ENCODE data around the gene CNRIP1.

The CNRIP1 gene

DNA sequence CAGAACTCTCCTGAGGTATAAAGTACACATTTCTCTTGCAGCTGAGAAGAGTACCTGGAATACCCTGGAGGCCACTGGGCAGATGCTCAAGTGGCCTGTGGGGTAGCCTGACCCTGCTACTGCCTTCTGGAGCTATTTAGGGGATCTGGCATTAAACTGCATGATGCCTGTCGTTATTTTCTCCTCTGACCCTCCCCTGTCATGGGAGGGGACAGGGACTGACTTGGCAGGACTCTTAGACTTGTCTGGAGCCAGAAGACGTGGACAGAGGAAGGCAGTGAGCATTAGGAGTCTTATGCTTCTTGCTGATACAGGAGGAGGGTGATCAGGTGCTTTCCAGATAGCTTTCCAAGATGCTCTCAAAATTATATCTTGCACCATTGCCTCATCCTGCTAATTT lies 24.8 kb downstream of the CNRIP1 start:
- Histone ChIP-seq H3K4me1 (ENCODE audit: control insufficient read depth, insufficient read depth, low read length, poor library complexity, severe bottlenecking) (no peaks in the 10 kb centered on the region), H3K9me3 (ENCODE audit: control insufficient read depth, low read length) (no peaks in the 10 kb centered on the region), H3K27me3 (replicated peaks; ENCODE audit: control insufficient read depth, insufficient read depth, low read length, poor library complexity, severe bottlenecking) (no peaks in the 10 kb centered on the region), H3K36me3 (ENCODE audit: control insufficient read depth, insufficient read depth, low read length) (no peaks in the 10 kb centered on the region), H3K27ac (ENCODE audit: insufficient read depth, low read length, poor library complexity, severe bottlenecking) (no peak overlapping the region), H3K4me3 (ENCODE audit: insufficient read depth, low read depth, low read length, poor library complexity, severe bottlenecking) (no peak overlapping the region)
- DNase-seq, result no peak

DNA sequence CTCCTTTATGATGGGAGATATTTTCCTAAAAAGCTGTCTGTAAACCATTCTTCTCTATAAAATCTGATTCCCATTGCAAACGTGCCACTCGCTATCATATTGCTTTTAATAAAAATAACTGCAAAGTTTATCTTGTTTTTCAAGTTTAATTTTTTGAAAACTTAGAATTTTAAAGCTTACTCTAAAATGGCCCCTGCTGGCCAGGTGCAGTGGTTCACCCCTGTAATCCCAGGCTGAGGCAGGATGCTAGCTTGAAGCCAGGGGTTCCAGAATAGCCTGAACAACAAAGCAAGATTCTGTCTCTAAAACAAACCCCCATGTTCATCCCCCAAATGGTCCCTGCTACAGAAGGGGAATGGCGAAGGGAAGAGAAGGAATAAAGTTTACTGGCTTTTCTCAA lies 25.6 kb downstream of the CNRIP1 start:
- Histone ChIP-seq H3K27me3 (replicated peaks; ENCODE audit: control insufficient read depth, insufficient read depth, low read length, poor library complexity, severe bottlenecking) (no peaks in the 10 kb centered on the region), H3K9me3 (ENCODE audit: control insufficient read depth, low read length) (no peaks in the 10 kb centered on the region), H3K27ac (ENCODE audit: insufficient read depth, low read length, poor library complexity, severe bottlenecking) (no peak overlapping the region), H3K36me3 (ENCODE audit: control insufficient read depth, insufficient read depth, low read length) (no peaks in the 10 kb centered on the region), H3K4me1 (ENCODE audit: control insufficient read depth, insufficient read depth, low read length, poor library complexity, severe bottlenecking) (no peaks in the 10 kb centered on the region), H3K4me3 (ENCODE audit: insufficient read depth, low read depth, low read length, poor library complexity, severe bottlenecking) (no peak overlapping the region)
- no peak for DNase-seq

DNA sequence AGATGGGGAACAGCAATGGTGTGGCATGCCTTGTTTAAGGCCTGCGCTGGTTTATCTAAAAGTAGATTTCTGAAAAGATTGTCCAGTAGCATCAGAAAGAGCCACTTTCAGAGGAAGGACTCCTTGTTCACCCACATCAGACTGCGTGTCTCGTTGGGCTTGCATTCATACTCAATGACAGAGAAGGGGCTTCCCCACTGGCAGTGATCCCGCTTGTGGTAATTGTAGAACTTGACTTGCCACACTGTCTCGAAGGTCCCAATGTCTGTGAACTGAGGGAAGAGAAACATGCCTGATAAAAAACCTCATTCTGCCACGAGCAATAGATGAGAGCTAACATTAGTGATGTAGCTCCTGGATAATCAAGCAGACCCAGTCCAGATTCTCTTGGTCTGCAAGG lies 26.0 kb downstream of the CNRIP1 start:
- no peaks in the 10 kb centered on the region for H3K4me1 ChIP-seq (ENCODE audit: control insufficient read depth, insufficient read depth, low read length, poor library complexity, severe bottlenecking)
- H3K9me3 ChIP-seq (ENCODE audit: control insufficient read depth, low read length), result no peaks in the 10 kb centered on the region
- no peaks in the 10 kb centered on the region for H3K36me3 ChIP-seq (ENCODE audit: control insufficient read depth, insufficient read depth, low read length)
- H3K27me3 ChIP-seq (replicated peaks; ENCODE audit: control insufficient read depth, insufficient read depth, low read length, poor library complexity, severe bottlenecking), result no peaks in the 10 kb centered on the region
- H3K4me3 ChIP-seq (ENCODE audit: insufficient read depth, low read depth, low read length, poor library complexity, severe bottlenecking), result no peak overlapping the region
- no peak overlapping the region for H3K27ac ChIP-seq (ENCODE audit: insufficient read depth, low read length, poor library complexity, severe bottlenecking)
- DNase-seq, result no peak

DNA sequence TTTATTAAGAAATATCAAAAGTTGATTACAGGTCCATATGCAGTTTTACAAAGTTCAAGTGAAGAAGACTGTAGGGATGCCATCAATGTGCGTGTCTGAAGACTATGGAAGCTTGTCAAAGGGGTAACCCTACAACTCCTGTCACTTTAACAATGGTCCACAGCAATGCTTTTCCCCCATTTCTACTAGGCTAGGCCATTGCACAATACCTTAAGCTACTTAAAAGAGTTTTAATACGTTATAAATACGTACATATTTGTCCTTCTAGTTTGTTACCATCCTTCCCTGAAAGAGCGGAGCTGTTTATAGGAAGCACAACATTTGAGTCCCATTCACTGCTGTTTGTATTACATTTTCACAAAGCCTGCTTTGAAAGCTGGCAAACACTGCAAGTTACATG lies 26.7 kb downstream of the CNRIP1 start:
- H3K27ac ChIP-seq (ENCODE audit: insufficient read depth, low read length, poor library complexity, severe bottlenecking), result no peak overlapping the region
- no peaks in the 10 kb centered on the region for H3K4me1 ChIP-seq (ENCODE audit: control insufficient read depth, insufficient read depth, low read length, poor library complexity, severe bottlenecking)
- H3K4me3 ChIP-seq (ENCODE audit: insufficient read depth, low read depth, low read length, poor library complexity, severe bottlenecking), result no peak overlapping the region
- no peaks in the 10 kb centered on the region for H3K27me3 ChIP-seq (replicated peaks; ENCODE audit: control insufficient read depth, insufficient read depth, low read length, poor library complexity, severe bottlenecking)
- H3K36me3 ChIP-seq (ENCODE audit: control insufficient read depth, insufficient read depth, low read length), result no peaks in the 10 kb centered on the region
- no peak for DNase-seq
- H3K9me3 ChIP-seq (ENCODE audit: control insufficient read depth, low read length), result no peaks in the 10 kb centered on the region

DNA sequence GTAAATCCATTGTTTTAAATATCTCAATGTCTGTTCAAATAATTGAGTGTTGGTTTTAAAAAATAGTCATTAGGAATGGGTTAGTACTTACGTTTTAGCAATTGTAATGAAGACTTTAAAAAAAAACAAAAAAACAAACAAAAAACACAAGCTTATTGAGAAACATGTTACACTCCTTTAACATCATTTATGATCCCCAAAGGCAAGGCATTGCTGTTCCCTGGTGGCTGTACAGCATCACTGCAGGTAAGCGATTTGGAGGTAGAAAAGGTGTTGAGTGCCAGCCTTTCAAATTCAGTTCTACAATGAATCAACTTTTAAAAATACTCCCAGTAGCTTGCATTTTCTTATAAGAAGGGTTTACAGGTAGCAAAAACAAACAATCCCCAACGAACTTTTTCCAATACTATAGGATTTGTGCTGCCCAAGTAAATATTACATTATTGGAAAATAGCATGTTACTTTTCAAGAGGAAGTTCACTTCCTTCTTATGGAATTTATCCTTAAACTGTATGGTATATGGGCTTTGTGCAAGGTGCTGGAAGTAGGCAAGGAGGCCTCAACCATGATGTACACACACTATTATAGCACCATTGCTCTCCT lies 27.5 kb downstream of the CNRIP1 start:
- Histone ChIP-seq H3K4me3 (ENCODE audit: insufficient read depth, low read depth, low read length, poor library complexity, severe bottlenecking) (no peak overlapping the region), H3K27ac (ENCODE audit: insufficient read depth, low read length, poor library complexity, severe bottlenecking) (no peak overlapping the region), H3K36me3 (ENCODE audit: control insufficient read depth, insufficient read depth, low read length) (no peaks in the 10 kb centered on the region), H3K27me3 (replicated peaks; ENCODE audit: control insufficient read depth, insufficient read depth, low read length, poor library complexity, severe bottlenecking) (no peaks in the 10 kb centered on the region), H3K4me1 (ENCODE audit: control insufficient read depth, insufficient read depth, low read length, poor library complexity, severe bottlenecking) (no peaks in the 10 kb centered on the region), H3K9me3 (ENCODE audit: control insufficient read depth, low read length) (no peaks in the 10 kb centered on the region)
- DNase-seq, result no peak

DNA sequence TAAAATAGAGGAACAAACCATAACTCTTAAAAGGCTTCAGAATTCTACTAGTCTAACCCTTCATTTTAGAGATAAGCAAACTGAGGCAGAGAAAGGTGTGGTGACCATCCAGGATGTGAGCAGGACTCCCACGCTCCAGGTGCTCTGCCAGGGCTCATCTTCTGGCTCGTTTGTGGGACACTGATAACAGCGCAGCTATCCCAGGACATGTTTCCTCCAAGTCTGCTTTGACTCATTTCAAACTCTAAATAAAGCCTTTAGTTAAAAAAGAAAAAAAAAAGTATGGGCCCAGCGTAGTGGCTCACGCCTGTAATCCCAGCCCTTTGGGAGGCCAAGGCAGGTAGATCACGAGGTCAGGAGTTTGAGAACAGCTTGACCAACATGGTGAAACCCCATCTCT lies 28.4 kb downstream of the CNRIP1 start:
- Histone ChIP-seq H3K9me3 (ENCODE audit: control insufficient read depth, low read length) (no peaks in the 10 kb centered on the region), H3K27me3 (replicated peaks; ENCODE audit: control insufficient read depth, insufficient read depth, low read length, poor library complexity, severe bottlenecking) (no peaks in the 10 kb centered on the region), H3K4me1 (ENCODE audit: control insufficient read depth, insufficient read depth, low read length, poor library complexity, severe bottlenecking) (no peaks in the 10 kb centered on the region), H3K36me3 (ENCODE audit: control insufficient read depth, insufficient read depth, low read length) (no peaks in the 10 kb centered on the region), H3K27ac (ENCODE audit: insufficient read depth, low read length, poor library complexity, severe bottlenecking) (no peak overlapping the region), H3K4me3 (ENCODE audit: insufficient read depth, low read depth, low read length, poor library complexity, severe bottlenecking) (no peak overlapping the region)
- DNase-seq, result no peak

DNA sequence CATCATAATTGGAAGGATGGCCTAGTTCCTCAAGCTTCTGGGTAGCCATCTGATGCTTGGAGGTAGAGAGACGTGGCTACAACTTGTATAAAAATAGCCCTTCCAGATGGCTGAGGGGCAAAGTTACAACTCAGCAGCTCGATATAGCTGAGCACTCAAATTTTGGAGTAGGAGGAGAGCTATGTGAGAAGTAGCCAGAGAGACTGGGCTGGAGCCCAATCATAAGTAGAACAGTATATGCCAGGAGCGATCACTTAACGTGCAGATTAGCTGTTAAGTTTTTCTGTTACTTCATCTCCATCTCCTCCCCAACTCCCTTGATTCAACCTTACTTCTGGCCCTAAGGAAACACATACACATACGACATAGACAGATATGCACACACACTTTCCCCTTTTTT lies 28.8 kb downstream of the CNRIP1 start:
- Histone ChIP-seq H3K27ac (ENCODE audit: insufficient read depth, low read length, poor library complexity, severe bottlenecking) (no peak overlapping the region), H3K27me3 (replicated peaks; ENCODE audit: control insufficient read depth, insufficient read depth, low read length, poor library complexity, severe bottlenecking) (no peaks in the 10 kb centered on the region), H3K4me3 (ENCODE audit: insufficient read depth, low read depth, low read length, poor library complexity, severe bottlenecking) (no peak overlapping the region), H3K36me3 (ENCODE audit: control insufficient read depth, insufficient read depth, low read length) (no peaks in the 10 kb centered on the region), H3K9me3 (ENCODE audit: control insufficient read depth, low read length) (no peaks in the 10 kb centered on the region), H3K4me1 (ENCODE audit: control insufficient read depth, insufficient read depth, low read length, poor library complexity, severe bottlenecking) (no peaks in the 10 kb centered on the region)
- DNase-seq, result no peak

DNA sequence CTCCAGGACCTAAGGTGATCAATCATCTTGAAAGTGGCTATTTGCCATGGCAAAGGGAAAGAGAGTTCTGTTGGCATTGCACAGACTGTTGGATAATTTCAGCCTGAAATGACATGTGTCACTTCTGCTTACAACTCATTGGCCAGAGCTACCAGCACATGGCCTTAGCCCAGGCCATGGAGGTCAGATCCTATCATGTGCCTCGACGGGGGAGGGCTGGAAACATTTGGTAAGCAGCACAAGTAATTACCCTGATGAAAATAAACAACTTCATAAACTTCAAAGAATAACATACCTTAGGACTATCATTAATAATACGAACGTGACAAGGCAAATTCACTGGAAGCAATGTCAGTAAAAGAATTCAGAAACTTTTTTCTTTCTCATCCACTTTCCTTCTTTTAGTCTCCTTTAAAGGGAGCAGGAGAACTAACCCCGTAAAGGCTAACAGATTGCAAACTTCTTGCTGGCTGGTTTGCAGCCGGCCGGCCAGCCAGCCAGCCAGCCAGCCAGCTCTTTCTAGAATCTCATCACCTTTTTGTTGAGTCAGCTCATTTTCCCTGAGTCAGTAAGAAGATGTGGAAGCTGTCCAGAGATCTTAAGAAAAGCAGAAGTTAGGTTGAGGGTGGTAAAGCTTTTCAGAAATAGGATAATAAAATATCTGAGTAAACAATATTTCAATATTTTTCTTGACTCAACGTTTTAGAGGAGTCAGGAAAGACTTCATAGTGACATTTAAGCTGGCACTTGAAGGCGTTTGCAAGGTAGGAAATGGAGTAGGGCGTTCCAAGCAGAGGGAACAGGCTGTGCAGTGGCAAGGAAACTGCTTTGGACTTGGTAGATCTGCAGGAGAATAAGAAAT lies 31.9 kb downstream of the CNRIP1 start:
- Histone ChIP-seq H3K4me3 (ENCODE audit: insufficient read depth, low read depth, low read length, poor library complexity, severe bottlenecking) (no peak overlapping the region), H3K4me1 (ENCODE audit: control insufficient read depth, insufficient read depth, low read length, poor library complexity, severe bottlenecking) (no peaks in the 10 kb centered on the region), H3K27ac (ENCODE audit: insufficient read depth, low read length, poor library complexity, severe bottlenecking) (no peak overlapping the region), H3K9me3 (ENCODE audit: control insufficient read depth, low read length) (no peaks in the 10 kb centered on the region), H3K36me3 (ENCODE audit: control insufficient read depth, insufficient read depth, low read length) (no peaks in the 10 kb centered on the region), H3K27me3 (replicated peaks; ENCODE audit: control insufficient read depth, insufficient read depth, low read length, poor library complexity, severe bottlenecking) (no peaks in the 10 kb centered on the region)
- DNase-seq, result no peak

DNA sequence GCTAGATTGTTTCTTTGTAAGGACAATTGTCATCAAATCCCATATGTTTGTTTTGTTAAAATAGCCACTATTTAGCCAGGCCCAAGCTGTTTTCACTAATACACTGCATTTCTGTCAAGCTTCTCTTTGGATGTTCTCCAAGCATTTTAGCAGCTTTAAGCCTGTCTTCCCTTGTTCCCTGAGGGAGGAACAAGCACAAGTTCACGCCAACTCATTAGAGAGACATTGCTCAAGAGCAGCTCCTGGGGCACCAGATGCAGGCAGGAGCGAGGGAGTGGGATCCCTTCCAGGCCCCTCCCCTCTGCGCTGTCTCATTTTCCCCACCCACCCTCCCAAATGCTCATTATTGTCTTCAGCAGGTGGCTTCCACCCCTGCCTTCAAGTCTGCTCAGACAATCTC lies 34.9 kb downstream of the CNRIP1 start:
- no peaks in the 10 kb centered on the region for H3K9me3 ChIP-seq (ENCODE audit: control insufficient read depth, low read length)
- no peaks in the 10 kb centered on the region for H3K27me3 ChIP-seq (replicated peaks; ENCODE audit: control insufficient read depth, insufficient read depth, low read length, poor library complexity, severe bottlenecking)
- no peak overlapping the region for H3K27ac ChIP-seq (ENCODE audit: insufficient read depth, low read length, poor library complexity, severe bottlenecking)
- no peak overlapping the region for H3K4me3 ChIP-seq (ENCODE audit: insufficient read depth, low read depth, low read length, poor library complexity, severe bottlenecking)
- no peak for DNase-seq
- no peaks in the 10 kb centered on the region for H3K4me1 ChIP-seq (ENCODE audit: control insufficient read depth, insufficient read depth, low read length, poor library complexity, severe bottlenecking)
- H3K36me3 ChIP-seq (ENCODE audit: control insufficient read depth, insufficient read depth, low read length), result no peaks in the 10 kb centered on the region

DNA sequence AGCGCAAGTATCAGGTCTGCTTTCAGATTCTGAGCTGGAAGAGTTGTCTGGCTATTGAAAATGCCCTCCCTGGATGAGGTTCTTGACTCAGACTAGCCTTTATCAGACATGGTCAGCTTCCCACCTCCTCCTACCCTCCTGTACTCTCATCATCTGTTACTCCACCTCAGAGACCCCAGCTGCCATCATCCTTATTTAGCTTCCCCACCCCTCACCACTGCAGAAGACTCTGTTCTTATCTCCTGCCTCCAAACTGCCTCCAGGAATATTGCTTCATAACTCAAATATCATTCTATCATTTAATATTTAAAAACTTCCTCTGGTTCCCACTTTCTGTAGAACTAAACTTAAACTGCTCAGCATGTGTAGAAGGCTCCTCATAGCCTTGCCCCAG lies 36.3 kb downstream of the CNRIP1 start:
- no peak overlapping the region for H3K27ac ChIP-seq (ENCODE audit: insufficient read depth, low read length, poor library complexity, severe bottlenecking)
- H3K27me3 ChIP-seq (replicated peaks; ENCODE audit: control insufficient read depth, insufficient read depth, low read length, poor library complexity, severe bottlenecking), result no peaks in the 10 kb centered on the region
- H3K4me3 ChIP-seq (ENCODE audit: insufficient read depth, low read depth, low read length, poor library complexity, severe bottlenecking), result no peak overlapping the region
- no peaks in the 10 kb centered on the region for H3K4me1 ChIP-seq (ENCODE audit: control insufficient read depth, insufficient read depth, low read length, poor library complexity, severe bottlenecking)
- no peaks in the 10 kb centered on the region for H3K36me3 ChIP-seq (ENCODE audit: control insufficient read depth, insufficient read depth, low read length)
- no peak for DNase-seq
- no peaks in the 10 kb centered on the region for H3K9me3 ChIP-seq (ENCODE audit: control insufficient read depth, low read length)
